Epithelial cell of esophagus (primary cell): ENCODE measurements around the gene TAS1R2.

Experiments used
- DNase-seq: peaks from one replicate; pipeline ENCODE4 v3.0.0; 2010; ENCODE audit warnings: low read depth
- H3K4me3 ChIP-seq: 2 replicates; pipeline ENCODE4 v1.5.1; 2011; ENCODE audit warnings: mild to moderate bottlenecking, low read length, control low read depth
- CTCF ChIP-seq: IDR thresholded peaks from 2 replicates; pipeline ENCODE4 v1.5.1; 2011; ENCODE audit warnings: low read depth, mild to moderate bottlenecking, low read length, control low read depth, inconsistent platforms; ENCODE audit not compliant: insufficient read depth; ENCODE audit errors: missing control alignments

TAS1R2 gene

DNA sequence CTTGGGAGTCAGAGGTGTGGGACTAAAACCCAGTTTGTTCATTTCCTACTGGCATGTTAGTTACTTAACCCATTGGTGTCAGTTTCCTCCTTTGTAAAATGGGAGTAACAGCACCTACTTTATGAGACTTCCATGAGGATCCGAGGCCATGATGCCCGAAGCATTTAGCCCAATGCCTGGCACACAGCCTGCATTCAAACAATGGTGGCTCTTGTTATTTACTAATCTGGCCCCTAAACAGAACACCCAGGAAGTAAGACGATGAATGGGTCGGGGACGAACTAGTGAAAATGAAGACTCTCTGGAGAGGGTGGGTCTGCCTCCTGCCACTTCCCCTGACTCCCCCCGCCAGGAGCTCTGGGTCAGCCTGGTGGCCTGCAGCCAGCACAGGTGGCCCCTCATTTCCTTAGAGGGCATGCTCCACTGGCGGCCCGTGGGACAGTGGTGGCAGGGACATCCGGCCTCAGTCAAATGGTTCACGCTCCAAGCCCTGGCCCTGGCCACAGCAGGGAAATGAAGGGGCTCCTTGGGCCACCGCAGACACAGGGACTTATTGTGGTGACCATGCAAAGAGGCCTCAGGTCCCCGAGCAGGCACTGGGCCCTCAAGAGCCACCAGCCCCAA lies 9.5 kb upstream of the TAS1R2 start:
- TF ChIP-seq CTCF = no peak
- no peak for DNase-seq
- no peak overlapping the region for H3K4me3 ChIP-seq

GRCh38 chr1:18868354-18868753 lies 8.9 kb upstream of the TAS1R2 start:
- H3K4me3 ChIP-seq = no peak overlapping the region
- no peak for TF ChIP-seq CTCF
- DNase-seq = no peak

GRCh38 chr1:18866846-18867245 lies 7.4 kb upstream of the TAS1R2 start:
- no peak overlapping the region for H3K4me3 ChIP-seq
- DNase-seq = no peak
- no peak for TF ChIP-seq CTCF

DNA sequence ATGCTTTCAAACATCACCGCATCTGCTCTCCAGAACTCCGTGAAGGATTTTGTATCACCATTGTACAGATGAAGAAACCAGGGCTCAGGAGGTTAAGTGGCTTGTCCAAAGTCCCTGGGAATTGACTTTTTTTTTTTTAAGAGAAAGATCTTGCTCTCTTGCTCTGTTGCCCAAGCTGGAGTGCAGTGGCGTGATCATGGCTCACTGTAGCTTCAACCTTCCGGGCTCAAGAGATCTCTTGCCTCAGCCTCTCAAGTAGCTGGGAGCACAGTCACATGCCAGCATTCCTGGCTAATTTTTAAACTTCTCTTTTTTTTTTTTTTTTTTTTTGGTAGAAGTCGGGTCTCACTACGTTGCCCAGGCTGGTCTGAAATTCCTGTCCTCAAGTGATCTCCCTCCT lies 6.9 kb upstream of the TAS1R2 start:
- H3K4me3 ChIP-seq = no peak overlapping the region
- TF ChIP-seq CTCF = no peak
- no peak for DNase-seq

DNA sequence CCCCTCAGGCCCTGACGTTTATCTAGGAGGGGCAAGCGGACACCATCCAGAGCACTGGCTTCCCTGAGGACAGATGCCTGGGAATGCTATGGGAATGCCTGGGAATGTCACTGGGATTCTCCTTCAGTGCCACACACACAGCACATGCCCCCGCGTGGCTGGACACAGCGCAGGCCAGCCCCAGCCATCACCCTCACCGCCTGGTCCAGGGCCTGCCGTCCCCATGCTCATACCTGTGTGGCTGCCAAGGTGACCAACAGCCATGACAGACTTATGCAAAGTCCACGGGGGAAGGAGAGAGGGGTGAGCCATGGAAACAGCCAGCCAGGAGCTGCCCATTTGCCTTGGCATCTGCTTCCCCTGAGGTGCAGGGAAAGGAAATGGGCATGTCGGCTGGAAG lies 5.7 kb upstream of the TAS1R2 start:
- no peak for TF ChIP-seq CTCF
- H3K4me3 ChIP-seq = no peak overlapping the region
- no peak for DNase-seq

GRCh38 chr1:18861590-18861989 lies 2.1 kb upstream of the TAS1R2 start:
- no peak overlapping the region for H3K4me3 ChIP-seq
- no peak for TF ChIP-seq CTCF
- DNase-seq = no peak

- no peak overlapping the region for H3K4me3 ChIP-seq
- no peak for TF ChIP-seq CTCF
- no peak for DNase-seq
Measured at GRCh38 chr1:18861082-18861481, 1.6 kb upstream of the TAS1R2 start.
